ENCODE data around the gene PFDN6. TPM values are rescaled to one million over a fixed set of nuclear protein-coding genes. Genes with fewer than 3 reads are reported as not detected.
A peak's percentile ranks its signal among the peaks of the same experiment; 100 is the strongest.

Gene PFDN6
- total and polyA plus RNA-seq, 2 of the 13 experiments (the other 11 are each of a cell fraction or from before 2014, with no cell fraction given): 75.5 to 87.0 TPM

GRCh38 chr6:33314515-33314942 is 25.1 kb downstream of the PFDN6 start (continued):
- TF ChIP-seq PITX1 (CRISPR knock-in tag; IDR thresholded peaks at IDR 0.05): 0 out of 2 replicates have a peak, but pooled peaks have one; percentile 40
- TF ChIP-seq RBM39 (IDR thresholded peaks at IDR 0.05; ENCODE audit: low read depth, low read length, poor library complexity, severe bottlenecking): no peak
- no peak for TF ChIP-seq POLR2A (IDR thresholded peaks at IDR 0.05; ENCODE audit: insufficient read depth in 1 of 2, low read depth in 2 of 2, low read length in 2 of 2)
- TF ChIP-seq NR2F6 (IDR thresholded peaks at IDR 0.05): peak; percentile 79
- peak; percentile 85 for TF ChIP-seq NR2F6 (CRISPR knock-in tag; IDR thresholded peaks at IDR 0.05)
- no peak for TF ChIP-seq ZEB1 (IDR thresholded peaks at IDR 0.05; ENCODE audit: insufficient replicate concordance, low read depth)
- TF ChIP-seq PHF5A (CRISPR knock-in tag; IDR thresholded peaks at IDR 0.05; ENCODE audit: low read depth, unreplicated experiment): no peak
- peak; percentile 89 for TF ChIP-seq RBM22 (optimal IDR thresholded peaks at IDR 0.05; ENCODE audit: low read length)
- TF ChIP-seq THAP9 (CRISPR knock-in tag; IDR thresholded peaks at IDR 0.05; ENCODE audit: borderline replicate concordance): no peak
- no peak for TF ChIP-seq FOXA1 (IDR thresholded peaks at IDR 0.05)
- 0 out of 2 replicates have a peak, but pooled peaks have one; percentile 39 for TF ChIP-seq FOXA1 (CRISPR knock-in tag; IDR thresholded peaks at IDR 0.05)
- TF ChIP-seq ZNF564 (CRISPR knock-in tag; IDR thresholded peaks at IDR 0.05): no peak
- TF ChIP-seq PRDM10 (CRISPR knock-in tag; IDR thresholded peaks at IDR 0.05; ENCODE audit: low read depth): no peak
- TF ChIP-seq MTERF4 (CRISPR knock-in tag; IDR thresholded peaks at IDR 0.05): no peak
- TF ChIP-seq ZNF646 (CRISPR knock-in tag; IDR thresholded peaks at IDR 0.05): no peak
- peak; percentile 52; the same call in 1 of the 2 replicates for TF ChIP-seq TFAP4 (IDR thresholded peaks at IDR 0.05; ENCODE audit: borderline replicate concordance, low read depth)
